Loucy (cell line): Measurements from ENCODE around the gene NPDC1.
A peak's percentile ranks its signal among the peaks of the same experiment; 100 is the strongest.

Experiments used
- H2AFZ ChIP-seq: fragments of 200-600 bp; sonication (generic); 2 replicates; pipeline ENCODE4 v1.6.0; 2016; ENCODE audit warnings: antibody characterized with exemption, mild to moderate bottlenecking, low read length, moderate library complexity
- H3F3A ChIP-seq: fragments of 200-600 bp; 2 replicates; pipeline ENCODE4 v1.6.0; 2016; ENCODE audit warnings: antibody characterized with exemption, low read depth, mild to moderate bottlenecking
- H3K27me3 ChIP-seq: fragments of 200-600 bp; sonication (generic); 2 replicates; pipeline ENCODE4 v1.6.1; 2014; ENCODE audit warnings: low read length, mild to moderate bottlenecking; ENCODE audit not compliant: insufficient read depth, poor library complexity, severe bottlenecking
- H3K36me3 ChIP-seq: fragments of 200-600 bp; sonication (generic); 2 replicates; pipeline ENCODE4 v1.6.1; 2016; ENCODE audit warnings: low read length; ENCODE audit not compliant: insufficient read depth
- H3K4me1 ChIP-seq: fragments of 200-600 bp; sonication (generic); 2 replicates; pipeline ENCODE4 v1.5.1; 2014; ENCODE audit warnings: low read length, mild to moderate bottlenecking; ENCODE audit not compliant: insufficient read depth, poor library complexity, severe bottlenecking
- H3K4me2 ChIP-seq: fragments of 200-600 bp; sonication (generic); 2 replicates; pipeline ENCODE4 v1.6.0; 2014; ENCODE audit warnings: antibody characterized with exemption, low read length, low read depth, mild to moderate bottlenecking; ENCODE audit not compliant: poor library complexity, severe bottlenecking
- H3K4me3 ChIP-seq: fragments of 200-600 bp; sonication (generic); 2 replicates; pipeline ENCODE4 v1.5.1; 2014; ENCODE audit warnings: low read length, mild to moderate bottlenecking, mixed read lengths; ENCODE audit not compliant: poor library complexity, severe bottlenecking
- H3K79me2 ChIP-seq: fragments of 200-600 bp; sonication (generic); 2 replicates; pipeline ENCODE4 v1.6.1; 2014; ENCODE audit warnings: low read length; ENCODE audit not compliant: insufficient read depth
- H3K9ac ChIP-seq: fragments of 200-600 bp; sonication (generic); 2 replicates; pipeline ENCODE4 v1.6.0; 2014; ENCODE audit warnings: mild to moderate bottlenecking, low read depth, low read length, moderate library complexity; ENCODE audit not compliant: poor library complexity, severe bottlenecking
- H3K9me2 ChIP-seq: fragments of 200-600 bp; sonication (generic); replicated peaks from 2 replicates; pipeline ENCODE4 v1.6.1; 2016; ENCODE audit warnings: low read depth, low read length, mixed read lengths
- H3K9me3 ChIP-seq: fragments of 200-600 bp; sonication (generic); 2 replicates; pipeline ENCODE4 v1.6.1; 2014; ENCODE audit warnings: mild to moderate bottlenecking, antibody characterized with exemption, low read length, low read depth; ENCODE audit not compliant: insufficient read depth
- H4K20me1 ChIP-seq: fragments of 200-600 bp; sonication (generic); 2 replicates; pipeline ENCODE4 v1.6.0; 2014; ENCODE audit warnings: antibody characterized with exemption, low read length, mild to moderate bottlenecking; ENCODE audit not compliant: insufficient read depth, poor library complexity, severe bottlenecking
- EZH2phosphoT487 ChIP-seq: fragments of 200-600 bp; IDR thresholded peaks from 2 replicates; pipeline ENCODE4 v1.6.1; 2018; ENCODE audit warnings: antibody characterized with exemption, mild to moderate bottlenecking, moderate library complexity, borderline replicate concordance
- TF ChIP-seq, protein P1 (sequence below): fragments of 200-600 bp; sonication (generic); conservative IDR thresholded peaks from 2 replicates; pipeline ENCODE4 v1.5.1; 2014; ENCODE audit warnings: mild to moderate bottlenecking, antibody characterized with exemption, low read length

The NPDC1 gene

DNA sequence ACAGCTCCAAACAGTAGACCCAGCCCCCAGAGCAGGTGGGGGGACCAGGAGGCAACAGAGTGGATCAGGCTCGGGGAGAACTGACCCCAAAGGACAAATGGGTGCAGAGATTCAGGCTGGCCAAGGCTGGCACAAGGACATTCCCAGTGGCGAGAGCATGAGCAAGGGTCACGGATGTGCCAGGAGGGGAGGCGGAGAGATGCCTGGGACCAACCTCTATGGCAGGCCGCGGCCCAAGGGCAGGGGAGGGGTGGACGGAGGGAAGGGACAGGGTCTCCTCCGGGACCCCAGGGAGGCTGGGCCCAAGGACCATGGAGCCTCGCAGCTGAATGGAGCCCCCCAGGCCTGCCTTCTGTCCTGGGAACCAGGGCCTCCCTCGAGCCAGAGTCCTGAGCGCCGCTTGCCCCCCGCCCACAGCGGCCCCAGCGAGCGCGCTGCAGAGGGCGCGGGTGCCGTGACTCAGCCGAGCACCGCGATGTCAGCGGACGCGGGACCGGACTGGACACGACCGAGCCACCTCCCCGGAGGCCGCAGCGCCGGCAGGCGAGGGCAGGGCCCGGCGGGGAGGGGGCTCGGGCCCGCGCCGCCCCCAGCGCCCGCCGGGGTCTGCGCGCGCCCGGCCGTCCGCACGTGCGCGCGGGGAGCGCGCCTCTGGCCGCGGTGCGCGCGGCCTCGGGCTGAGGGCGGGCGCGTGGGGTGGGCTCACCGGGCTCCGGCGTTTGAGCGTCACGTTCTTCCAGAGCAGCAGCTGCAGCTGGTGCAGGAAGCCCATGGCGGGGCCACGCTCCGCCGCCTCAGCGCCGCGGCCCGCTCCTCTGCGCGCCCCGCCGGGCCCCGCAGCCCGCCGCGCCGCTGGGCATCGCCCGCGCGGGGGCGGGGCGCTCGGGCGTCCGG, 18.4 kb downstream of the NPDC1 start, which contains the start of gene ABCA2:
ABCA2 (minus strand) TSS at position 869 of the 894 bp plus-strand sequence; CDS start at position 772, 97 bp downstream.
- Histone ChIP-seq H3K27me3 (no peaks in the 10 kb centered on the region), H3K4me3 (peak within 1 kb of the TSS; percentile 81), H3K9me3 (no peaks in the 10 kb centered on the region), H3K36me3 (no peaks in the 10 kb centered on the region), H3K9me2 (no peaks in the 10 kb centered on the region), H2AFZ (peak within 1 kb of the TSS; percentile 93), H3K9ac (peak within 1 kb of the TSS; percentile 92), H4K20me1 (peaks cover 5% of the 10 kb centered on the region), H3K79me2 (peaks cover 5% of the 10 kb centered on the region; the same call in 1 of the 2 replicates), H3K4me2 (peak within 1 kb of the TSS; percentile 90), H3K4me1 (peaks cover 50% of the 10 kb centered on the region), H3F3A (peaks cover 7% of the 10 kb centered on the region; the same call in 1 of the 2 replicates)
- TF ChIP-seq, protein P1, sequence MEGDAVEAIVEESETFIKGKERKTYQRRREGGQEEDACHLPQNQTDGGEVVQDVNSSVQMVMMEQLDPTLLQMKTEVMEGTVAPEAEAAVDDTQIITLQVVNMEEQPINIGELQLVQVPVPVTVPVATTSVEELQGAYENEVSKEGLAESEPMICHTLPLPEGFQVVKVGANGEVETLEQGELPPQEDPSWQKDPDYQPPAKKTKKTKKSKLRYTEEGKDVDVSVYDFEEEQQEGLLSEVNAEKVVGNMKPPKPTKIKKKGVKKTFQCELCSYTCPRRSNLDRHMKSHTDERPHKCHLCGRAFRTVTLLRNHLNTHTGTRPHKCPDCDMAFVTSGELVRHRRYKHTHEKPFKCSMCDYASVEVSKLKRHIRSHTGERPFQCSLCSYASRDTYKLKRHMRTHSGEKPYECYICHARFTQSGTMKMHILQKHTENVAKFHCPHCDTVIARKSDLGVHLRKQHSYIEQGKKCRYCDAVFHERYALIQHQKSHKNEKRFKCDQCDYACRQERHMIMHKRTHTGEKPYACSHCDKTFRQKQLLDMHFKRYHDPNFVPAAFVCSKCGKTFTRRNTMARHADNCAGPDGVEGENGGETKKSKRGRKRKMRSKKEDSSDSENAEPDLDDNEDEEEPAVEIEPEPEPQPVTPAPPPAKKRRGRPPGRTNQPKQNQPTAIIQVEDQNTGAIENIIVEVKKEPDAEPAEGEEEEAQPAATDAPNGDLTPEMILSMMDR: no peak
- no peak for TF ChIP-seq EZH2phosphoT487

DNA sequence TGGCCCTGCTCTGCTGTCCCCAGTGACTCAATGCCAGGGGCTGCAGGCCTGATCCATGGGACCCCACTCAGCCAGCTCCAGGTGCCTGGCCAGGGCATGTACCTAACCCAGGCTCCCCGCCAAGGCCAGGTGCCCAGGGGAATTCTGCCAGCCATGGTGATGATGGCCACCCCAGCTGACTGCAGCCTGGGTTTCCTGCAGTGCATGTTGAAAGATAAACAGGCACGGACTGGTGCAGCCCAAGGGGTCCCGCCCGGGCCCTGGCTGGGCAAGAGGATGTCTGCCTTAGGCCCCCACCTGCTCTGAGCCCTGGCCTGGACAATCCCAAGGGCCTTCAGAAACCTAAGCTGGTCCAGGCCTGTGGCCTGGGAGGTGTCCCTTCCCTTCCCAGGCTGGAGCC, 19.1 kb downstream of the NPDC1 start:
- H3K4me2 ChIP-seq: peak overlapping the region; percentile 84
- H3K79me2 ChIP-seq: peaks cover 5% of the 10 kb centered on the region; the same call in 1 of the 2 replicates
- H3K9me2 ChIP-seq: no peaks in the 10 kb centered on the region
- peak overlapping the region; percentile 66 for H3K9ac ChIP-seq
- H4K20me1 ChIP-seq: peaks cover 5% of the 10 kb centered on the region
- peak overlapping the region; percentile 71 for H3K4me3 ChIP-seq
- TF ChIP-seq EZH2phosphoT487: no peak
- TF ChIP-seq, protein P1: no peak
- H3F3A ChIP-seq: peaks cover 7% of the 10 kb centered on the region; the same call in 1 of the 2 replicates
- H3K27me3 ChIP-seq: no peaks in the 10 kb centered on the region
- no peaks in the 10 kb centered on the region for H3K36me3 ChIP-seq
- no peaks in the 10 kb centered on the region for H3K9me3 ChIP-seq
- H2AFZ ChIP-seq: no peak overlapping the region
- peaks cover 42% of the 10 kb centered on the region for H3K4me1 ChIP-seq

DNA sequence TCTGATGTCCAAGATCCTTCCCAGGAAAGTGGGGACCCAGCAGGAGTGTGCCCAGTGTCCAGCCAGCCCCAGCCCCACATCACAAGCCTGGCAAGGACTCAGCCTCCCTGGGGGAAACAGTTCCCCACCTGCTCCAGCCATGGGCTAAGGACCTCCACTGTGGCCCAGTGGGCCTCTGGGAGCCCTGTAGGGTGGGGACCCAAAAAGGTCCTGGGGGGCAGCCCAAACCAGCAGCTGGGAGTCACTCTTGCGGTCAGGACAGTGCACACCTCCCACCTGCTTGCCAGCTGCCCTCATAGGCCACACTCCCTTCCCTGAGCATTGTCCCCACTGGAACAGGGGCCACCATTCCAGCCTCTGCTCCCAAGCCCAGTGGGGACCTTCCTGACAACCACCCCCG, 19.6 kb downstream of the NPDC1 start:
- Histone ChIP-seq H3K36me3 (no peaks in the 10 kb centered on the region), H3K9ac (peak overlapping the region; percentile 66), H4K20me1 (peaks cover 8% of the 10 kb centered on the region), H3F3A (peaks cover 7% of the 10 kb centered on the region; the same call in 1 of the 2 replicates), H3K4me1 (peaks cover 39% of the 10 kb centered on the region), H3K9me2 (no peaks in the 10 kb centered on the region), H2AFZ (no peak overlapping the region), H3K79me2 (peaks cover 5% of the 10 kb centered on the region; the same call in 1 of the 2 replicates), H3K4me2 (peak overlapping the region; percentile 84), H3K9me3 (no peaks in the 10 kb centered on the region), H3K27me3 (no peaks in the 10 kb centered on the region), H3K4me3 (no peak overlapping the region)
- TF ChIP-seq EZH2phosphoT487: no peak
- TF ChIP-seq, protein P1: no peak
